ENCODE data around the gene HBA1.
"Not testable (repeated sequence)": the region's sequence is repeated elsewhere in the genome, so short reads cannot be mapped to it uniquely, and the experiment has no call there.

The HBA1 gene

GRCh38 chr16:193441-193840 is 17.0 kb downstream of the HBA1 start:
- no peak for DNase-seq (ENCODE audit: low spot score)
- FAIRE-seq, result no peak

- DNase-seq (ENCODE audit: low spot score) (no peak), FAIRE-seq (no peak)
Measured at GRCh38 chr16:194516-194915, 18.0 kb downstream of the HBA1 start.

GRCh38 chr16:200388-200787 is 23.9 kb downstream of the HBA1 start:
- DNase-seq (ENCODE audit: low spot score), result no peak
- no peak for FAIRE-seq

GRCh38 chr16:203246-203645 is 26.8 kb downstream of the HBA1 start:
- DNase-seq (ENCODE audit: low spot score) (no peak), FAIRE-seq (no peak)

- not testable (repeated sequence) for FAIRE-seq; DNase-seq (ENCODE audit: low spot score)
Measured at GRCh38 chr16:204046-204445, 27.6 kb downstream of the HBA1 start.

GRCh38 chr16:209359-209758 is 32.9 kb downstream of the HBA1 start:
- DNase-seq (ENCODE audit: low spot score); FAIRE-seq: not testable (repeated sequence)

GRCh38 chr16:211631-212180 is 35.2 kb downstream of the HBA1 start:
- FAIRE-seq; DNase-seq (ENCODE audit: low spot score): not testable (repeated sequence)

GRCh38 chr16:212999-213398 is 36.5 kb downstream of the HBA1 start:
- FAIRE-seq (no peak), DNase-seq (ENCODE audit: low spot score) (no peak)

- FAIRE-seq, result no peak
- DNase-seq (ENCODE audit: low spot score), result no peak
Measured at GRCh38 chr16:220021-220420, 43.5 kb downstream of the HBA1 start.

All from urothelium cell line (cell line).